Brain microvascular endothelial cell (primary cell): ENCODE results near the gene ENDOD1.

Source experiments
- DNase-seq: peaks from one replicate; pipeline ENCODE4 v3.0.0-alpha.2; 2020
- H3K27ac ChIP-seq: fragments of 250-450 bp; sonication (Bioruptor Pico); 2 replicates; pipeline ENCODE4 v1.5.1; 2020; ENCODE audit warnings: mild to moderate bottlenecking, moderate library complexity
- H3K27me3 ChIP-seq: fragments of 250-450 bp; sonication (Bioruptor Pico); replicated peaks from 2 replicates; pipeline ENCODE4 v1.5.1; 2020; ENCODE audit warnings: mild to moderate bottlenecking
- H3K36me3 ChIP-seq: fragments of 250-450 bp; sonication (Bioruptor Pico); replicated peaks from 2 replicates; pipeline ENCODE4 v1.5.1; 2020; ENCODE audit warnings: mild to moderate bottlenecking
- H3K4me3 ChIP-seq: 2 replicates; pipeline ENCODE4 v1.5.1; 2011; ENCODE audit warnings: low read depth, mild to moderate bottlenecking, control low read depth, low read length, moderate library complexity
- in situ Hi-C: cut with HindIII; loops from 2 replicates; pipeline ENCODE4 v1.10.0; 2017; ENCODE audit warnings: low sequenced_read_pairs, low pct_ligation_motif_present
- TF ChIP-seq, protein P1 (sequence below): IDR thresholded peaks from 2 replicates; pipeline ENCODE4 v1.5.1; 2011; ENCODE audit warnings: low read depth, mild to moderate bottlenecking, moderate library complexity, low read length, control low read depth, inconsistent platforms; ENCODE audit errors: missing control alignments

The ENDOD1 gene

DNA sequence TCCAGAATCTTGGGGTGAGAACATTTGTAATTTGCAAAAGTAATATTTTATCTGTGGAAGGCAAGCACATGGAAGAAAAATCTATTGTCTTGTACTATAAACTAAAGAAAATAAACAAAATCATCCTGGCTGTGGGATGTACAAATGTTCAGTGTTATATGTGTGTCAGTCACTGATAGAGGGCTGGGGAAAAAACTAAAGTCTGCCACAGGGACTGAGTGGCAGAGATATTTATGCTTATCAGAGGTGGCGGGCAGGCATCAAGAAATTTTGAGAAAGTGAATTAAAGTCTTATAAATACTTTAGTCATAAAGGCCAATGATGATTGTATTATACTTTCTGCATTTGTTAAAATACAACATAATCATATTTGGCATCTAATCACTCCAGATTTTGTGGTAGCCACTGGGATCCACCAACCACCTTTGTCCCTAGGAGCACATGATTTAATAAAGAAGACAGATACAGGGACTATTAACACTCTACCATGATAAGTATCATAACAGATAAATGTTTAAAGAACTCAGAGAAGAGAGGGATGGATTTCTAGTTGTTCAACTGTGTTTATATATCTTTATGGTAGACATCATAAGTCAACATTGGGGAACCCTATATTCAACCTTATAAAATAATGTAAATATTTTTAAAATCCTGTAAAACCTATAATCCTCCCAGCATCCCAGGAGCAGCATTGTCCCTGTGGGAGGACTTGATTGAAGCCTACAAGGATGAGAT, 2.6 kb upstream of the ENDOD1 start:
- Histone ChIP-seq H3K36me3 (no peaks in the 10 kb centered on the region), H3K4me3 (no peak overlapping the region), H3K27ac (no peak overlapping the region), H3K27me3 (no peaks in the 10 kb centered on the region)
- no peak for DNase-seq
- TF ChIP-seq, protein P1, sequence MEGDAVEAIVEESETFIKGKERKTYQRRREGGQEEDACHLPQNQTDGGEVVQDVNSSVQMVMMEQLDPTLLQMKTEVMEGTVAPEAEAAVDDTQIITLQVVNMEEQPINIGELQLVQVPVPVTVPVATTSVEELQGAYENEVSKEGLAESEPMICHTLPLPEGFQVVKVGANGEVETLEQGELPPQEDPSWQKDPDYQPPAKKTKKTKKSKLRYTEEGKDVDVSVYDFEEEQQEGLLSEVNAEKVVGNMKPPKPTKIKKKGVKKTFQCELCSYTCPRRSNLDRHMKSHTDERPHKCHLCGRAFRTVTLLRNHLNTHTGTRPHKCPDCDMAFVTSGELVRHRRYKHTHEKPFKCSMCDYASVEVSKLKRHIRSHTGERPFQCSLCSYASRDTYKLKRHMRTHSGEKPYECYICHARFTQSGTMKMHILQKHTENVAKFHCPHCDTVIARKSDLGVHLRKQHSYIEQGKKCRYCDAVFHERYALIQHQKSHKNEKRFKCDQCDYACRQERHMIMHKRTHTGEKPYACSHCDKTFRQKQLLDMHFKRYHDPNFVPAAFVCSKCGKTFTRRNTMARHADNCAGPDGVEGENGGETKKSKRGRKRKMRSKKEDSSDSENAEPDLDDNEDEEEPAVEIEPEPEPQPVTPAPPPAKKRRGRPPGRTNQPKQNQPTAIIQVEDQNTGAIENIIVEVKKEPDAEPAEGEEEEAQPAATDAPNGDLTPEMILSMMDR: no peak
- in situ Hi-C loops: no loop called here

- peak; percentile 44 for DNase-seq
- in situ Hi-C loops: no loop called here
- no peaks in the 10 kb centered on the region for H3K36me3 ChIP-seq
- H3K27me3 ChIP-seq: no peaks in the 10 kb centered on the region
- TF ChIP-seq, protein P1: no peak
- peak overlapping the region; percentile 60 for H3K27ac ChIP-seq
- H3K4me3 ChIP-seq: peak overlapping the region; percentile 79
Observed at GRCh38 chr11:95088946-95089619, 563 bp upstream of the ENDOD1 start.

DNA sequence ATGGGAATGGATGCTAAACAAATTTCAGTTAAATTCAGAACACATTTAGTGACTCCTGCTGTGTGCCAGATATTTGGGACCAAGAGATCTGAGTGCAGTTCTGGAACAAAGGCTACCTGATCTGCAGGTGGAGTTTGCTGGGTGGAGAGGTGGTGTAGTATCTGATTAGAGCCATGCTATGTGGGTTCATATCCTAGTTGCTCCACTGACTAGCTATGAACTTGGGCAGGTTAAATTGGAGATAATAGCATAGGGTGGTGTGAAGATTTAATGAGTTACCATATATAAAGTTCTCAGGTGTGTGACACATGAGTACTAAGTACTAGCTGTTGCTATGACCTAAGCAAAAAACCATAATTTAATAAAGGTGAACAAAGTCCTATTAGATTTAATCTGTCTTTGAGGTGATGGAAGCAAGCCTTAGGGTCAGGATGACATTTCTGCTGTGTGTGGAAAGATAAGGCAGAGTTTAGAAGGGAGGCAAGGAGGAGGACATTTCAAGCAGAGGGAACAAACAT, 2.1 kb downstream of the ENDOD1 start:
- DNase-seq: no peak
- TF ChIP-seq, protein P1: no peak
- H3K27me3 ChIP-seq: no peaks in the 10 kb centered on the region
- no peaks in the 10 kb centered on the region for H3K36me3 ChIP-seq
- H3K27ac ChIP-seq: no peak overlapping the region
- no peak overlapping the region for H3K4me3 ChIP-seq
- in situ Hi-C loops: no loop called here

DNA sequence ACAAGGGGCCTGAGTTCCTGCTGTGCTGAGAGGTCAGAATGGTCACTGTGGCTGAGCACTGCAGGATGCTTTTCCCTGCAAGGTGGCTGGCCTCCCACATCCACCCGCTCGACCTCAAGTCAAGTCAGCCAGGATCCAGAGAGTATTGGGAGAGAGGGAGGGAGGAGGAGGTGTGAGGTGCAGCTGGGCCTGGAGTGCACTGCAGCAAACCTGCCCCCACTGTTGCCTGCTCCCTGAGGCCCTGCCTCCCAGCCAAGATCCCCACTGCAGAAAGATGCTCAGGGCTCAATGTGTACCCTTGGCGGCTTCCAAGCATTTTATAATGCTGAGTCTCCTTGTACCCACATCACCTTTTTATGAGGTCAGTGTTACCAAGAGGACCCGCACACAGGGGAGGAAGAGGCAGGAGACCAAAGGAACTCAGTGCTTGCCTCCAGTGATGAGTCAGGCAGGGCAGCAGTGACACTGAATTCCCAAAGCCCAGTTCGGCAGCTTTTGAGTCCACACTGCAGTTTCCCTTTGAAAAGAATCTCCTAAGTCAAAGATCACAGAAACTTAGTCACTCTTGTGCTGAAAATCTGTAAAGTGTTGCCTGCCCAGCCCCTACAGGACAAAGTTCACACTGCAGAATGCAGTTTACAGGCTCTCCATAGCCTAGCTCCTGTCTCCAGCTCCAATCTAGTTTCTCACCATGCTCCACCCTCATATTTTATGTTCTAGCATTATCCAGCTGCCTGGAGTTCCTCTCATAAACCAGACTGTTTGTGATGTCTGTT, 3.1 kb downstream of the ENDOD1 start:
- Histone ChIP-seq H3K27ac (peak overlapping the region; percentile 6), H3K4me3 (no peak overlapping the region), H3K36me3 (no peaks in the 10 kb centered on the region), H3K27me3 (no peaks in the 10 kb centered on the region)
- DNase-seq: peak; percentile 72
- in situ Hi-C loops: no loop called here
- TF ChIP-seq, protein P1: peak; percentile 74

DNA sequence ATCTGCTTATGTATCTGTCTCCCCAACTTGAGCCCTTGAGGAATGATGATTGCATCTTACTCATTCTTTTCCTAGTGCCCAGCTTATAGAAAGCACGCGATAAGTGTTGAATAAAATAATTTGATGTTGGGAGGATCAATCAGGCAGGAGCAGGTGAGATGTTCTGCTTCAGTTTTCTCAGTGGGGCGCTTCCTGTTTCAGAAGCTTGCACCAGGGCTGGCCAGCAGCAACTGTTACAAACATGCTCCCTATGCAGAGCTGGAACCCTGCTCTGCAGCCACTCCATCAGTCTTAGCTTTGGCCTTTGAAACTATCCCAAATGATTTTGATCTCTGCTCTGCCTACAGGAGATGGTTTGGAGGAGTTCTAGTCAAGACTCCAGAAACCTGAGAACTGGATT, 3.9 kb downstream of the ENDOD1 start:
- Histone ChIP-seq H3K27ac (peak overlapping the region; percentile 6), H3K36me3 (no peaks in the 10 kb centered on the region), H3K4me3 (no peak overlapping the region), H3K27me3 (no peaks in the 10 kb centered on the region)
- TF ChIP-seq, protein P1: no peak
- in situ Hi-C loops: no loop called here
- DNase-seq: no peak
